Stimulated activated CD4-positive, alpha-beta T cell treated with anti-CD3 and anti-CD28 coated beads, TNF-alpha, amount 100 ng/mL, for 1 hour (primary cell): ENCODE data around the gene ACSBG1.

Source experiments
- DNase-seq, 3 donors: peaks; one replicate each; pipeline ENCODE4 v3.0.0-alpha.2; 2020; ENCODE audit warnings: low read depth in 3 of 3, low spot score in 1 of 3

The ACSBG1 gene

DNA sequence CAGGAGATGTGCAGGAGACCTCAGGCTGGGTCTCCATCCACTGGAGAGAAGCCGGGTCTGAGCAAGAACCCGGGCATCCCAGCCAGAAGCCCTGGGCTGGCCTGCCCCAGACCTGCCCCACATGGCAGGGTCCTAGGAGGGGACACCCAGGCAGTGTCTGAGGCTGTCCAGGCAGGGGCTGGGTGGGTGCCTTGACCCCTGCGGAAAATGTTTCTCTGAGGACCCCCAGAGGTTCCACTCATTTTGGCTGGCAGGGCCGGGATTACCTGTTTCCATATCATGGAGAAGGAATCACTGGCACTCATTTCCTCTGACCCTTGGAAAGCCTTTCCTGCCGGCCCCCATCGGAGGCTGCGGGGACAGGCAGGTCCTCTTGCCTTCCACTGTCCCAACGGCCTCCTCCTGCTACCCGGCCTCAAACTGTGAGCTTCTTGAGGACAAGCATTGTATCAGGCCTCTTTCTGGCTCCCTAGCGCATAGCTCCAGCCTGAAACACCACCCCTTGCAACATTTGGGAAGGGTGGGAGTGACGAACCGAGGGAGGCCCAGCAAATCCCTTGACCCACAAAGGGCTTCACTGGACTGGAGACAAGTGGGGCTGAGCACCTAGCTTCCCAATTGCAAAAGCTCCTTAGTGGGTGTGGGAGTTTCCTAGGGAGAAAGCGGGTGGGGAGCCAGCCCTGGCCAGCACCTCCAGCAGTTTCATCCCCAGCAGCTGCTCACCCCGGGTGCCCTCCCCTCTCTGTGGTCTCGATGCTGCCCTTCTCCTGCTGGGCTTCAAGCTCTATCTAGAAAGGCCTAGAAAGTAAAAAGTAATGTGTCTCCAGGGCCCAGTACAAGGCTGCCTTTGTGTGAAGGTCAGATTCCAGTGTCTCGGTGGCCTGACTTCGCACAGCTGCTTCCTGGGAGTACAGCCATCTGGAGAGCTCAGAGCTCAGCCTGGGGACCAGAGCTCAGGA, 29.7 kb downstream of the ACSBG1 start:
- no peak for DNase-seq

- DNase-seq: no peak
Observed at GRCh38 chr15:78203346-78204225, 30.8 kb downstream of the ACSBG1 start.

GRCh38 chr15:78201281-78202190, 32.8 kb downstream of the ACSBG1 start:
- DNase-seq: no peak

DNA sequence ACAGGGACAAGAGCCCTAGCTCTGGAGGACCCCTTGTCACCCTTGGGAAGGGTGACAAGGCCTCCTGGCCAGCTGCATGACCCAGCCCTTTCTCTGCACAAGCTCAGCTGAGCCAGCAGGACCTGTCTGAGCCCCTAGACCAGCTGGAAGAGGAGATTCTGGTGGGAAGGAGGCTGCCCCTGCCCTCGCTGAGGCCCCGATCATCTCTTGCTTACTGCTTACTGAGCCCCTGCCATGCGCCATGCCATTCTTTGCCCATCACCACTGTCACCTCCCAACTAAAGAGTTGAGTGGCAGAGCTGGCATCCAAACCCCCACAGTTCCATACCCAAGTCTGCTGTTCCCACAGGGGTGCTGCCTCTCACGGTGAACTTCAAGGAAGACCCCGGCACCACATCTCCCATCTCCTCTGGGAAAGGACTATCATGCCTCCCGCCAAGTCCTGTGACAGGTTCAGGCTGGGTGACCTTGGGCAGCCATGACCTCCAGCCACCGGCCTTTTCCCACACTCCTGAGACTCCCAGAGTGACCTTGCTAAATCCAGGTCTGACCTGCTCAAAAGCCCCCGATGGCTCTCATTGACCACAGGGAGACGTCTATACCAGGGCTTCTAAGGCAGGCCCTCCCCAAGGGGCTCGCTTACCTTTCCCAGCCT, 34.0 kb downstream of the ACSBG1 start:
- DNase-seq: no peak

DNA sequence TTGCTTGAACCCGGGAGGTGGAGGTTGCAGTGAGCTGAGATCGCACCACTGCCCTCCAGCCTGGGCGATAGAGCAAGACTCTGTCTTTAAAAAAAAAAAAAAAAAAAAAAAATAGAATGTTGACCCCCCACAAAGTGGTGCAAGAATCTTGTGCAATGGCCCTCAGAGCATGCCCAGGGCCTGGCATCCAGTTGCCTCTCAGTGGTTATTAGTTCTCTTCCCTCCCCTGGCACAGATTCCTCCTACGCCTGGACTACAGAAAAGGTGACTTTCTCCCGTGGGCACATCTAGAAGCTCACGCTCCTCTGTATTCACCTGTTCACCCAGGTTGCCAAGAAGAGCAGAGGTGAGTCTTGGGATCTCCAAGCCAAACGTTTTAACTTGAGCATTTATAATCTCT, 36.7 kb downstream of the ACSBG1 start:
- DNase-seq: no peak

- DNase-seq: peak in 2 of 3 donors; percentile 15 to 33
Observed at GRCh38 chr15:78195735-78196201, 38.6 kb downstream of the ACSBG1 start.

GRCh38 chr15:78194568-78194925, 39.8 kb downstream of the ACSBG1 start:
- DNase-seq: no peak

GRCh38 chr15:78193731-78194567, 40.4 kb downstream of the ACSBG1 start:
- no peak for DNase-seq

DNA sequence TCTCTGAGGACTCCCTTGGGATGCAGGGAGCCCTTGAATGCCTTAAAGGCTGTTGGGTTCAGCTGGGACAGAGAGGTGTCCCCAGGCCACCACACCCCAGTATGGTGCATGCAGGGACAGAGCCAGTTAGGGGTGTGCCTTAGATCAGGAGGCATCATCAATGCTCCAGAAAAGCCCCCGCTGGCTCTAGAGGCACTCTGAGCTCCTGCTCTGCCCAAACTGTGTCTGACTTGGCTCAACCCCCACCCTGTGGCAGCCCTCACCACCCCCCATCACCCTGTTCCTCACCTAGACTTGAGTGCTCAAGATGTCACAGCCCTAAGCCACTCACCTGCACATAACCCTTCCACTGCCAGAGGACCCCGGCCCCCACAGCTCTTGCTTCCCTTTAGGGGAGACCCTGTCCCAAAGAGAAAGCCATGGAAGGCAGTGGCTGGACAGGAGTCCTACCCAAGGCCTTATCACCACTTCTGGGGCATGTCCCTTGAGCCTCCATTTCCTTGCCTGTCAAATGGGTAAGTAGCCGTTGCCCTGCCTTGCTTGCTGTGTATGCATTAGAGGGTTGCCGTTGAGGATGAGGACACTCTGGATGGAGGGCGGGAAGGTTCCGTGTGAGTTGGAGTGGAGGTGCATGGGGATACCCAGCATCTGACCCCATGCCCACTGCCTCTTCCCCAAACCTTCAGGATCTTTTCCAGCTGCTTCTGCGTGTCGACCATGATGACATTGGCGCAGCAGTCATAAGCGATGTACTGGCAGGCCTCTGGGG, 41.4 kb downstream of the ACSBG1 start:
- no peak for DNase-seq

DNA sequence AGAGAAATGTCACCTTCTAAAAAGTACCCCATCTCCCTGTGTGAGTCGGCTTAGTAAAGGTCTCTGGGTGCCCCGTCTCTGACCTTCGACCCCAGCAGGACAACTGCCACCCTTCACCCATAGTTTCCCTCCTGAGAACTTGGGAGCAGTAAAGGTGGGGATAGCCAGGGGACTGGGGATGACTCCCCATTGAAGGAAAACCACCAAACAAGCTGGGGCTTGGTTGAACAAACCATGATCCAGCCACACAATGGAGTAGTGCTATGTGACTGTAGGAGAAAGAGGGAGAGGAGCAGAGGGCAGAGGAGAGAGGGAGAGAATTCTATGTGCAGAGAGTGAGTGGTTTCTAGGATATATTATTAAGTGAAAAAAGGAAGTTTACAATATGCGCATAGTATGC, 51.5 kb downstream of the ACSBG1 start:
- DNase-seq: no peak

DNA sequence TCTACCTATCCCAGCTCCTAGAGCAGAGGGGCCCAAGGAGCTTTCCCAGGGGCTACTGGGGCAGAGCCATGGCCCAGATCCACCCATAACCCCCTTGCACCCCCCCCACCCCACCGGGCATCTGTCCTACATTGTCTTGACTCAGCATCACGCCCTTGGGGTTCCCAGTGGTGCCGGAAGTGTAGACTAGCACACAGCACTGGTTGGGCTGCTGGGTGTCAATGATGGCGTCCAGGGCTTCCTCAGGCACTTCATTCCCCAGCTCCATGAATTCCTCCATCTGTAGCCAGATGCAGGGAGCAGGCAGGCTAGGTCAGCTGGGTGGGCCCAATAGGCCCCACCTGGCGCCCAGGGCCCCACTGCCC, 52.0 kb downstream of the ACSBG1 start:
- DNase-seq: no peak

DNA sequence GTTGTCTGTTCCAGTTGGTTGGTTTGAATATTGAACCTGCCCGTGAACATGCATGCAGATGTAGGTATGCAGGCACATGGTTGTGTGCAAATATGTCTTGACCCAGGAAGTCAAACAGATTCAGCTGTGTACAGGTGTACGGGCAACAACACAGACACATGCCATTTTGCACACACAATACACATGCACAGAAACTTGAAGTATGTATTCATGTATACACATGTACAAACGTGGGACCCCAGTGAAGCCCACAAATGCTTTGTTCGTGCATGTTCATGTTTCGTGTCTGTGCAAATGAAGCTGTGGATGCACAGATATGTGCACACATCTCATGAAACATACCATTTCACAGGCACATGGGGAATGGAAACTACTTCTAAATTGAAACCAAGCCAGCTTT, 54.5 kb downstream of the ACSBG1 start:
- DNase-seq: no peak

GRCh38 chr15:78179286-78179840, 55.0 kb downstream of the ACSBG1 start:
- no peak for DNase-seq

DNA sequence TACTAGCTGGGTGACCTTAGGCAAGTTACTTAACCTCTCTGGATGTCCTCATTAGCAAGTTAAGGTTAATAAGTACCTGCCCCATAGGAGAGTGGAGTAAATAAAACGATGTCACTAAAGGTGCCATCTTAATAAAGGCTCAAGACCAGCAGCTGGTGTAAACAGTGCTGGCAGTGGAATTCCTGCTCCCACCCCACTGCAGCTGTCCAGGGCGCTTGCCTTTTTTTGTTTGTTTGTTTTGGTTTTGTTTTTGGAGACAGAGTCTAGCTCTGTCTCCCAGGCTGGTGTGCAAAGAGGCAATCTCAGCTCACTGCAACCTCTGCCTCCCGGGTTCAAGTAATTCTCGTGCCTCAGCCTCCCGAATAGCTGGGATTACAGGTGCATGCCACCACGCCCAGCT, 56.3 kb downstream of the ACSBG1 start:
- no peak for DNase-seq

- DNase-seq: peak in 1 of 3 donors; percentile 12
Observed at GRCh38 chr15:78177447-78177873, 56.9 kb downstream of the ACSBG1 start.

- DNase-seq: no peak
Observed at GRCh38 chr15:78175330-78175729, 59.0 kb downstream of the ACSBG1 start.

DNA sequence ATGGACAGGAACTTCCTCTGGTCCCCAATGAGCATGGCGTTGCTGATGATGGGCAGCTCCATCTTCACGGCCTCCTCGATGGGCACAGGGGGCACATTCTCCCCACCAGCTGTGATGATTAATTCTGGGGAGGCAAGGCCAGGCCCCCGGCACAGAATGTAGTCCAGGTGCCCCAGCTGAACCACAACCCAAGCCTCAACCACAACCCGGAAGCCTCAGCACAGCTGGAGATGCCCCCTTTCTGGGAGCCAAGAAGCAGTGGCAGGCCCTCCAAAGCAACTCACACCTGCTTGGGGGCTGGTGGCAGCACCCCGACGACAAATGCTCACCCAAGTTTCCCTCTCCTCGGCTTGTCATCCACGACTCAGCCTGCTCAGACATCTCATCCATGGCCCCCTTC, 60.0 kb downstream of the ACSBG1 start:
- DNase-seq: no peak

GRCh38 chr15:78171864-78172472, 62.4 kb downstream of the ACSBG1 start:
- no peak for DNase-seq
